ENCODE data around the gene SRPX.

SRPX gene, protein sequence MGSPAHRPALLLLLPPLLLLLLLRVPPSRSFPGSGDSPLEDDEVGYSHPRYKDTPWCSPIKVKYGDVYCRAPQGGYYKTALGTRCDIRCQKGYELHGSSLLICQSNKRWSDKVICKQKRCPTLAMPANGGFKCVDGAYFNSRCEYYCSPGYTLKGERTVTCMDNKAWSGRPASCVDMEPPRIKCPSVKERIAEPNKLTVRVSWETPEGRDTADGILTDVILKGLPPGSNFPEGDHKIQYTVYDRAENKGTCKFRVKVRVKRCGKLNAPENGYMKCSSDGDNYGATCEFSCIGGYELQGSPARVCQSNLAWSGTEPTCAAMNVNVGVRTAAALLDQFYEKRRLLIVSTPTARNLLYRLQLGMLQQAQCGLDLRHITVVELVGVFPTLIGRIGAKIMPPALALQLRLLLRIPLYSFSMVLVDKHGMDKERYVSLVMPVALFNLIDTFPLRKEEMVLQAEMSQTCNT

DNA sequence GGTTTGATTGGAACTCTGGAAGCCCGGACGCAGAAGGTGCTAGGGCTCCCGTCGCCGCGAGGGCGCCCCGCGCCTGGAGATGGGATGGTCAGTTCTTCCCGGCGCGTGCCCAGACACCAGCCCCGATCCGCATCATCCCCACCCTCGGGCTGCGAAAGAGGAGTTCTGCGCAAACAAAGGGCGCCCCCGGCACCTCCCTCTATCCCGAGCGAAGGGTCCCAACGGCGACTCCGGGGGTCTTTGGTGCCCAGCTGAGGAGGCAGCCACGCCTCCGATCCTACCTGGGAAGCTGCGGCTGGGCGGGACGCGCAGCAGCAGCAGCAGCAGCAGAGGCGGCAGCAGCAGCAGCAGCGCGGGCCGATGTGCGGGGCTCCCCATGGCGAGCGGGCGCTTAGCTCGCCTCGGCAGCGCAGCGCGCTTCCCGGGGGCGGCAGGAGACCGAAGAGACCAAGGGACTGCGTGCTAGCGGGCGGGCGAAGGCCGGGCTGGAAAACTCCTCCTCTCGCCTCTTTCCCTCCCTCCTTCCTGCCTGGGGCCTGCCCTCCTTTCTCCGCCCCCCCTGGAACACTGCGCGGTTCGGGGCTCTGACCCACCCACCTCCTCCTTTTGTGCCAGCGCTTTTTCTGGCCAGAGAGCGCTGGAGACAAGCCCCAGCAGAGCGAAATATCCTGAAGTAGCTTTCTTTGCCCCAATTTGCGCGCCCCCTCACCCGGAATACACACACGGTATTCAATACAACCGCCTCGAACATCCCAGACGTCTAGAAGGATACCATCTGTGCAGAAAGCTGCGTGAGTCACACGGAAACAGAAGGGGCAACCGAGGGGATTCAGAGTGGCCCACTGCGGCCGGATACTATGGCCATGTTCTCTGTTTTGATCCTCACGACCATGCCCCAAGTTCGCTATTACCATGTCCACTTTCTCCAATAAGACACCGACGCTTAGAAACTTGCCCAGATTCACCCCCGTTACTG lies at the start of gene SRPX:
Gene SRPX, minus strand, starts transcription at position 457 of the 976 bp plus-strand sequence. Its CDS starts 79 bp downstream, at position 378.
- no peak for DNase-seq (ENCODE audit: insufficient read length, low spot score)

DNA sequence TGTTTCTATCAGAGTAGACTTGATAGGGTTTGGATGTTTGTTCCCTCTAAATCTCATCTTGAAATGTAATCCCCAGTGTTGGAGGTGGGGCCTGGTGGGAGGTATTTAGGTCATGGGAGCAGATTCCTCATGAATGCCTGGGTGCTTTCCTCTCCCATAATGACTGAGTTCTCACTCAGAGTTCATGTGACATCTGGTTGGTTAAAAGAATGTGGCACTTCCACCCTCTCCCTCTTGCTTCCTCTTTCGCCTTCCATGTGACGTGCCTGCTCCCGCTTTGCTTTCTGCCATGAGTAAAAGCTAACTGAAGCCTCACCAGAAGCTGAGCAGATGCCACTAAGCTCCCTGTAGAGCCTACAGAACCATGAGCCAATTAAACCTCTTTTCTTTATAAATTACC lies 47.3 kb upstream of the SRPX start:
- FAIRE-seq (no peak), DNase-seq (ENCODE audit: insufficient read length, low spot score) (no peak)

More for the DNA sequence above, at the start of gene SRPX:
- no peak for FAIRE-seq

DNA sequence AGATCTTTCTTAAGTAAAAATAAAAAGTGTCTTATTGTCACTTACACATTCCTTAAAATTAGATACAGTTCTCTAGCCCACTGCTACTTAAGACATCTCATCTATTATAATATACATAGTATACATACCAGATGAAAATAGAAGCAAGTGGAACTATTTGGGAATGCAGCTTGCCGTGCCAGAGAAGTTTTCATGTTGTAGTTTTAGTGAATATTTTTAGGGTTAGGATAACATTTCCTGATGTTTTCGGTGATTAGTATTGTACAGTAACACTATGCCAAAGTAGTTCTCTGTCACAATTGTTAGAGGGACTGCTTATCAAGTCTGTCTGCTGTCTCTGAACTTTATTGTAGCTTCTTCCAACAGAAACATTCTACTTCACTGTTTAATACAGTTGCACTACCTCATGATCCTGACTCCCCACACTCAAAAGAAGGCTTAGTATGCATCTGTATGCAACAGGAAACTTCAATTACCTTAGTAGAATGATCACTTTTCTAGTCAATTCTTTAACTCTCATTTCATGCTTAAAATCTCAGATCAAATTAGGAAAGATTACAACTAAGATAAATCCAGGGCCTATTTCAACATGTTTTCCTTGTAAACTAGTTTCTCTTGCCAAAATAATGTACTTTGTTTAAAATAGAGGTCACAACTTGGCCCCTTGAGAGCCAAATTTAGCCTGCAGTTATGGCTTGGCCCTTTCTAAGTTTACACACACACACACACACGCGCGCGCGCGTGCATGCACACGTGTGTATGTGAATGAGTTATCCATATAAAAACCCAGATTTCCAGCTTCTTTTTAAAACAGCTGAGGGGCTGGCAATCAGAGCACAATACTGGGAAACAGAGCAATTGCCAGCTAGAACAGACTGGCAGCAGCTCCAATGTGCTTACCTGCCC lies 42.3 kb upstream of the SRPX start:
- DNase-seq (ENCODE audit: insufficient read length, low spot score) (no peak), FAIRE-seq (no peak)

DNA sequence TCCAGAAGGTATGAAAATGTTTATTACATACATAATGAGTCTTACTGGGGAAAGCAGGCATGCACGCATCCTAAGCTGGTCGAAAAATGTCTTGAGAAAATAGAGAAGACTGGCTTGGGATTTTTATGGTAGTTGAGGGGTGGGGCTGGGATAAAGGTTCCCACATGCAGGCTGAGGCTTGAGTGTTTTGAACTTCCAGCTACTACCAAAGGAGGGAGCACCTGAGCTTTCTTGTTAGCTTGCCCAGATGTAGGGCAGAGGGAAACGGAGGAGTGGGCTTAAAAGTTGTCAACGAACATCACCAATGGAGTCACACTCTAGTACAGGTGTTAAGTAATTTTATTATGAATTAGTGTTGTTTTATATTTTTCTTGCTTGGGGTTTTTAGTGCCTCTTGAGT lies 39.6 kb upstream of the SRPX start:
- peak; percentile 9 for DNase-seq (ENCODE audit: insufficient read length, low spot score)
- FAIRE-seq, result no peak

DNA sequence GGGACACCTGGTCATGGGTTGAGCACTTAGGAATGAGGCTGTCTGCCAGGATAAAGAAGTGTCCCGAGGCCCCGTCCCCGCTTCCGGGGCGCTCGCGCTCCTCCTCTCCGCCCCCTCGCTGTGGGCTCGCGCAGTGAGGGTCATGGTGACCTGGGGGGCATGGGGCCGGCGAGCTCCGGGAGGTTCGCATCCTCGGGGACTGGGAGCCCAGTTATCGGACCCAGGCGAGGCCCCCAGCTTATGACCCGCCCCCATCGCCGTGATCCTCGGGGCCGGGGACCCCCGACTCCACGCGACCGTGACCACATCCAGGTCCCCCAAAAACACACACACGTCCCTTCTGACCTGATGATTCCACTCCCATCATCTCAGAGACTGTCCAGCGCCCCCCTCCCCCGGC lies 35.3 kb upstream of the SRPX start:
- FAIRE-seq (no peak), DNase-seq (ENCODE audit: insufficient read length, low spot score) (no peak)

DNA sequence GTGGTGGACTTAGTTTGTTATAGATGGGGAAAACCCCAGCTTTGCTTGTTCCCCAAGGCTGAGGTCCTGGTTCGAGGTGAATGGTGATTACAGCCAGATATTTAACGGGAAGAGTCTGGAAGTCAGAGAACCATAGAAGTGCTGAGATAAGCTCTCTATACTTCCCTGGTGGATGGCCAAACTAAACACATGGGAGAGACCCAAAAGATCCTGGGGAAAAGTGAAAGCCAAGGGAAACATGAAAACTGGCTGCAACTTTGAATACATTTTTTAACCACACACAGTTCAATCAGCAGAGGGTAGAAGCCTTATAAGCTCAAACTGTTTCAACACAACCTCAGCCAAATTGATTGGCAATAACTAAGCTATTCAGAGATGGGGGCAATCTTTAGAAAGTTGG lies 29.3 kb upstream of the SRPX start:
- DNase-seq (ENCODE audit: insufficient read length, low spot score) (no peak), FAIRE-seq (no peak)

DNA sequence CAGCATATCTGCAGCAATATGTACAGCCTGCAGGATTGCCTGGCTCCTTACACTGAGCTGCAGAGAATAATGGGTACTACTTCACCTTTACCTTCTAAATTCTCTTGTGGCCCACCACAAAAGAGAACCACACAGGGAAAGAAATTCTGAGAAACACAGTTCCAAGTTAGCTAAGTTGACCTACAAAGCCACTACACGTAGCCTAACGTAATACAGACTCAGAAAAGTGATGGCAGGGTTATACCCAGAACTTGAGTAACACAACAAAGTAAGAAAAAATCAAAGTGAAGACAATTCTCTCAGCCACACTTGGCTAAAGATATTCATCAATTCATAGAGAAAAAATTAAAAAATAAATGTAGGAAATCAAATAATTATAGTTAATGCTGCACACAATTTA lies 26.4 kb upstream of the SRPX start:
- FAIRE-seq, result no peak
- no peak for DNase-seq (ENCODE audit: insufficient read length, low spot score)

DNA sequence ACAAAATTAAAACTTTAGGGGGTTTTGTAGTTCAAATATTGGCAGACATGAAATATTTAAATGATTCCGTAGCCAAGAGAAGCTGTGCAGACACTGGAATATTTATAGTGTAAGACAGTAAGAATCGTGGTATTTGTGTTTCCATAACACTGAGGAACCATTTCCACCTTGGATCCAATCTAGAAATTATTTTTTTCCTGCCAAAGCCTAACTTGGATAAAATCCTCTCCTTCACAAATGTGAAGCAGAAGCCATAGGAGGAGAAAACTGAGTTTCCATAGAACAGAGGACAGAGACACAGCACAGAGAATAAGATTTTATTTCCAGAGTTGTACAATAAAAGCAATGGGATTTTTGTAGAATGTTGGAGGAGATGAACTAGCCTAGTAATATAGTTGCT lies 19.9 kb upstream of the SRPX start:
- DNase-seq (ENCODE audit: insufficient read length, low spot score) (no peak), FAIRE-seq (no peak)

DNA sequence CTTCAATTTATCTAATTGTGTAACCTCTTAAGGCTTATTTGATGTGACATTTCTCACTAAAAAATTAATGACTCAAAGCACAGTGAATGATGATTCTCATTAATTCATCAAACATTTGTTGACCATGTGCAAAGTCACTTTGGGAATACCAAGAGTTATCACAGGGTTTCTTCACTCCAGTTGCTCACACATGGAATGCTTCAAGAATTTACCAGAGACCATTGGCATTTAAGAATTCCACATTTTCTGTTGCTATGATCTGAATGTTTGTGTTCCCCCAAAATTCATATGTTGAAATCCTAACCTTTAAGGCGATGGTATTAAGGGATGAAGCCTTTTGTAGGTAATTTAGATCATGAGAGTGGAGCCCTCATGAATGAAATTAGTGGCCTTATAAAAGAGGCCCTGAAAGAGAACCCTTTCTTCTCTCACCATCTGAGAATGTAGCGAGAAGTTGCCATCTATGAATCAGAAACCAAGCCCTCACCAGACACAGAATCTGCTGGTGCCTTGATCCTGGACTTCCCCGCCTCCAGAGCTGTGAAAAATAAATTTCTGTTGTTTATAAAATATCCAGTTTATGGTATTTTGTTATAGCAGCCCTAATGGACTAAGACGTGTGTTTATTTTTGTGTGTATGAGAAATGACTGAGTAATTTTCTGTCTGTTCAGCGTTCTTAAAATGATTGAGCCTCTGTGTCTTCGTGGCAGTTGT lies 16.4 kb upstream of the SRPX start:
- DNase-seq (ENCODE audit: insufficient read length, low spot score) (no peak), FAIRE-seq (no peak)

DNA sequence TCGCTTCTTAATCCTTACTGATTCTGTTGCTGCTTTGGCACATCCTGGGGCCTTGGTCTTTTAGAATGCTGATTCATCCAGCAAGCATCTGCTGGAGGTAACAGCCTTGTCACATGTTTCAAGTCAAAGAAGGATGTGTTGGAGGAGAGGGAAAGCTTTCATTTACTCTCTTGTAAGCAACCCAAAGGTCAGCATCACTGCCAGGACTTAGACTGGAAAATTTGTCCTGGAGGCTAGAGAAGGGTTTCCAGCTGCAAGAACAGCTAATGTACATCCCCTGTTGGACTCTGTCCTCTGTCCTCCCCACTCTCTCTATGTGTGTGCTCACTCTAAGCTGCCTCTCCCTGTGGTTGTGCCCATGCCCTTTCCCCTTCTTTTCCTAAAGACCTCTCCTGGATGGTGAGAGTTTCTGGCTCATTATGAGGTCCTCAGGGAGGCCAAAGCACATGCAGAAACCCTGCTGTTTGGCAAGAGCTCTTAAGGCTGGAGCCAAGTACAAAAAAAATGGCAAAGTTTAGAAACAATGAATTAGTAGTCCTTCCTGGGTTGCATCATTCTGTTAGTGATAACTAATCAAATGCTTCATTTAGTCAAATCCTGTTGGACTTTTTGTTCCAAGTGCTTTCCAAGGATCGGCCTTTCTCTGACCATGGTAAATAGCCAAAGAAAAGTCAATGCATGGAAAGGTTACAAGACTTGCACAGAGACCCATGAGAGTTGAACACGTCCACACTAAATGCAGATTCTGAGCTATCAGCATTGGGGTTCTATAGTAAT lies 13.4 kb upstream of the SRPX start:
- FAIRE-seq, result no peak
- DNase-seq (ENCODE audit: insufficient read length, low spot score), result no peak

DNA sequence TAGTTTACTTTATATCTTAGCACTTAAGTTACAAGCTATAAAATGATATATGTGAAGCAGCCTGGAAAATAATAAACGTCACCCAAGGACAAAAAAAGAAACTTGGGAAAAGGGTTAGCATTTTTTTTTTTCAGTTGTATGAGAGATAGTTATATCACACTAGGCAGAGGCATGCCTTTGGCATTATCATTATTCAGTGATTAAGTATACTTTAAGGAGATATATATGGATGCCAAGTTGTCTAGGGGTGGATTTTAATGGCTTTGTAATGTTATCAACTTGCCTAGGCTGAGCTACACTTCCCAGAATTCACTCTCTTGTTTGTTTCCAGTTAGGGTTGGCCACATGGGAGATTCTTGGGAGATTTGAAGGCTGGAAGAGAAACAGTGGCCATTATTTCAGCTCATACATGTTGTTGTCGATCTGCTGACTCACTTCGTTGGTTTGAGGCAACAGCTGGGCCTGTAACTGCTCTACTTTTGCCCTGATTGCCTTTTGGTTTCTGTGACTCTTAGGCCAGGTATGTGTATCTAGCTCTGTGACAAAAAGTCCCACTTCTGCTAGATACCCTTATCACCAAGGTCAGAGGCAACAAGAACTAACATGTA lies 11.5 kb upstream of the SRPX start:
- FAIRE-seq (no peak), DNase-seq (ENCODE audit: insufficient read length, low spot score) (no peak)

DNA sequence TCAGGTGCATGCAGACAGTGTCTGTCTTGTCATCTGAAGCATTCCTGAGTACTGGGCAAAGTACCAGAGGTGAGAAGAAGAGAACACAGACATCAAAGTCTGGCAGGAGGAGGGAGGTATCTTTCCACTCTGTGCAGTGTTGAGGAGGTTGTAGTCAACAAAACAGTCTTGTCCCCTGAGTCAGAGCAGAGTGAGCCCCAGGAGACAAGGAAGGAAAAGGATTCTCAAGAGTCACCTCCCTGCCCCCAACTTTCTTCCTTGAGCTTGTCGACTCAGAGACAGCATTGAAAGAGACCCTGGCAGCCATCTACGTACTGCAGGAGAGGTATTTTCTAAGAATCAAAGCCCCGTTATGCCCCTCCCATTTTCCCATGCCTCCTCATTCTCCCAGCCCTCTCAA lies 4.4 kb upstream of the SRPX start:
- DNase-seq (ENCODE audit: insufficient read length, low spot score) (no peak), FAIRE-seq (no peak)

DNA sequence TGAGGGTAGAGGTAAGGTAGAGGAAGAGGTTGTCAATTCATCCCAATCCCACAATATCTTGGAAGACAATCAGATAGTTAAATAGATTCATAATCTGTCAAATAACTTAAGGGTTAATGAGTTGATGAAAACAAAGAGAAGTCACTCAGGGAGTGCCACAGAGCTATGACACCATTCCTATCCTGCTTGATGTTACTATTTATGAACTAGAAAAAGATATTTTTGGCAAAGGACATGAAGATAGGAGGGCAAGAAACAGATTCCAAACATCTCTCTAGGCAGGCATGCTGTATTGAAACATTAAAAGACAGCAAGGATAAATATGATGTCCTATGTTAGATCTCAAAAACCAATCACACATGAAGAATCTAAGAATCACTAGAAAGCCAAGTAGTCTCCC lies 3.5 kb upstream of the SRPX start:
- DNase-seq (ENCODE audit: insufficient read length, low spot score) (no peak), FAIRE-seq (no peak)

DNA sequence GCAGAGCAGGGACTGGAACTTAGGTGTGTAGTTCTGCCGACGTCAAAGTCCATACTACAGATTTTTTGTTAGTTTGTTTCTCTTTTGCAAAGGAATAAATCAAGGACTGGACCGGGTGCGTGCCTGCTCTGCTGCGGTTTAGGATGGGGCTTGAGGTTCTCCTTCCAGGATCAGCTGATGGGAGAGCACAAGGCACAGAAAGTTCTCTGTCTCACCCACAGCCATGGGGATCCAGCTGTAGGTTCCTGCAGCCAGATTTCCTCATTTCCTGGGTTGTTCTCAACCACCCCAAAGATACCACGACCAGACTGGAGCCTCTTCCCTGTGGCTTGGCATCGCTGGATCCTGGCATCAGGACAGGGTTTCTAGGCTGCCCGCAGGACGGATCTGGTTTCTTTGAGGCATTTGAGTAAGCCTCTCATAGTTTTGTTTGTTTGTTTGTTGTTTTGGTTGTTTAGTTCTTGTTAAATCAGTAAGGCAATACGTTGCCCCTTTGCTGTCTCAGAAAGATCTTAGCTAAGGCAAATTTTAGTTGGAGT lies 789 bp upstream of the SRPX start:
- FAIRE-seq (no peak), DNase-seq (ENCODE audit: insufficient read length, low spot score) (no peak)

DNA sequence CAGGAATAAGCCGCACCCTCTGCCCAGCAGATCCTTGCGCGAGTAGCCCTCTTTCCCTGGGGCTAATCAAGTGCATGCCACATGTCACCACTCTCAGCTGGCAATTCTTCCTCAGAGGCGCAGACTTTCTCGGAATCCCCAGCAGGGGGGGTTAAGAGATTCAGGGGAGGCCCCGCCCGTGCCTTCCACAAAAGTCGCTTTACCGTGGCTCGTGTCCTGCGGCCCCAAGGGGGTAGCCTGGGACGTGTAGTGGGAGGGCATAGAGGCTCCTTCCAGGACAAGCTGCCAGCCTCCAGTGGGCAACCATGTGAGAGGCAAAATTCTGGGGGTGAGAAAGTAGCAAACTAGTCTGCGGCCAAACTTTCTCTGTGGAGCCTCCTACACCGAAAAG lies 652 bp downstream of the SRPX start:
- FAIRE-seq (no peak), DNase-seq (ENCODE audit: insufficient read length, low spot score) (peak; percentile 21)

DNA sequence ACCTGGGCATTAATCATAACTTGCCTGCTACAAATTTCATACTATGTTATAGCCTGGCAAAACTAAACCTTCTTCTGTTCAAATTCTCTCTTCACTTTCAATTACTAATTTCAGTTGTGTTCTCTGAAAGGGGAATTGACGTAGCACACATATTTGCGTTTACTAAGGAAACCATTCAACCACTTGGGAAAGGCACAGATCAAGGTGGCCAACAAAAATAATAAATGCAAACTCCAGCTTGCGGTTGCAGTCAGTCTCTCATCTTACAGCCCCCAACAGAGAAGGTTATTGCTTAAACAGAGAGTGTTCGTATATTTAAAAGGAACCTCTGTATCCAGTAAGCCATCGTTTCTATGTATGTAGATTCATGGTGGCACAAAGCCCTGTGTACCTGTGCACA lies 4.0 kb downstream of the SRPX start:
- DNase-seq (ENCODE audit: insufficient read length, low spot score) (no peak), FAIRE-seq (no peak)

DNA sequence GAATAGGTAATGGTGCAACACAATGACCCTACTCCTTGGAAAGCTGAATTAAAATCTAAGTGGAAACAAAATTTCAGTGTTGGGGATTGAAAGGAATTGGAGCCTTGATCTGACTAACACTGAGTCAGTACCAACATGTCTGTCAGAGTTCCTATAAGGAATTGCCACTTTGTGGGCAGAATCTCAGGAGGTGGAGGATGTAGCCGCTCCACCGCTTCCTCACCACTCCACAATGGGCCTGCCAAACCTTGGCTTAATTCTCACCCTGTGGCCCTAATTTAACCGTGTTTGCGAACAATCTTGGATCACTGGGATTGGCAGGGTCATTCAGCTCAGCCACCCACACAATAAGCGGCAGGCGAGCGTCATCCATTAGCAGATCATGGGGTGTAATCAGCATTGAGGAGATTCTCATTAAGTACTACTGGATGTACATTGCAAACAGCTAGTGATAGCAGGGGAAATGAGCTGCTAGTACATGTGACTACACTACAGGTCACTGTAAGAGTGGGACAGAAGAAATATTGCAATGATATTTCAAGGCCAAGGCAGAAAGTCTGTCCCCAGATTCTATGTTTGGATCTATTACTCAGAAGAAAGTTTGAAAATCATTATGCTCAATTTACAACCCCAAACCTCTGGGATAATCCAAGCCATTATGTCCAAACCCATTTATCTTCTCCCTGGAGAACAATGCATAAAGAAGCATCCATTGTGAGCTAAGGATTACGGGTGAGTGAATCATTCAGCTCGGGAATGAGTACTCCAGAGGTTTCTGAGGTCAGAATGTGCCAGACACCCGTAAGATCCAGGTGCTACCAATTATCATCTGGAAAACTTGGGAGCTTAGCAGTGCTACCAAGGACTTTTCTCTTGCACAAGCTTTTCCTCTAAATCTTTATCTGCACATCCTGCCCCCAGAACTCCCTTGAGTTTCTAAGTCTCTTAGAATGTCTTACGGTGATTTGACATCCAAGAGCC lies 5.8 kb downstream of the SRPX start:
- FAIRE-seq (no peak), DNase-seq (ENCODE audit: insufficient read length, low spot score) (no peak)
